Islet precursor cell (in vitro differentiated cells): ENCODE measurements around the gene CCBE1.
"Not testable (repeated sequence)": the region's sequence is repeated elsewhere in the genome, so short reads cannot be mapped to it uniquely, and the experiment has no call there.

Source experiments
- DNase-seq: peaks from one replicate; pipeline ENCODE4 v3.0.0-alpha.2; 2018

CCBE1 gene

GRCh38 chr18:59650266-59650820 is 46.9 kb downstream of the CCBE1 start:
- DNase-seq = peak; percentile 69

GRCh38 chr18:59649591-59649990 is 47.6 kb downstream of the CCBE1 start:
- DNase-seq = peak; percentile 43

GRCh38 chr18:59648469-59648868 is 48.8 kb downstream of the CCBE1 start:
- DNase-seq = not testable (repeated sequence)

- no peak for DNase-seq
These were observed 50.3 kb downstream of the CCBE1 start for GRCh38 chr18:59646963-59647307.

GRCh38 chr18:59646228-59646962 is 50.8 kb downstream of the CCBE1 start:
- no peak for DNase-seq

GRCh38 chr18:59643740-59644139 is 53.5 kb downstream of the CCBE1 start:
- DNase-seq = no peak

- DNase-seq = no peak
These were observed 56.5 kb downstream of the CCBE1 start for GRCh38 chr18:59640721-59641120.

DNA sequence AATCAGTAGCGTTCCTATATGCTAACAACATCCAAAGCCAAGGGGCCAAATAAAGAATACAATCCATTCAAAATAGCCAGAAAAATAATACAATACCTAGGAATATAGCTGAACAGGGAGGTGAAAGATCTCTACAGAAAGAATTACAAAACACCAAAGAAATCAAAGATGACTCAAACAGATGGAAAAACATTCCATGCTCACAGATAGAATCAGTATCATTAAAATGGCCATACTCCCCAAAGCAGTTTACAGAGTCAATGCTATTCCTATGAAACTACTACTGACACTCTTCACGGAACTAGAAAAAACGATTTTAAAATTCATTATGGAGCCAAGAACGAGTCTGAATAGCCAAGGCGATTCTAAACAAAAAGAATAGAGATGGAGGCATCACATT is 57.4 kb downstream of the CCBE1 start:
- no peak for DNase-seq

DNA sequence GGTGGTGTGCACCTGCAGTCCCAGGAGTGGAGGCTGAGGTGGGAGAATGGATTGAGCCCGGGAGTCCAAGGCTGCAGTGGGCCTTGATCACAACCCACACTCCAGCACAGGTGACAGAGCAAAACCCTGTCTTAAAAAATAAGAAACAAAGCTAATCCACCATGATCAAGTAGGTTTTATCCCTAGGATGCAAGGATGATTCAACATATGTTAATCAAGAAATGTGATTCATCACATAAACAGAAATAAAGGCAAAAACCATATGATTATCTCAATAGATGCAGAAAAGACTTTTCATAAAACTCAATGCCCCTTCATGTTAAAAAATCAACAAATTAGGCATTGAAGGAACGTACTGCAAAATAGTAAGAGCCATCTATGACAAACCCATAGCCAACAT is 58.1 kb downstream of the CCBE1 start:
- no peak for DNase-seq

- DNase-seq = no peak
These were observed 63.2 kb downstream of the CCBE1 start for GRCh38 chr18:59633961-59634485.

DNA sequence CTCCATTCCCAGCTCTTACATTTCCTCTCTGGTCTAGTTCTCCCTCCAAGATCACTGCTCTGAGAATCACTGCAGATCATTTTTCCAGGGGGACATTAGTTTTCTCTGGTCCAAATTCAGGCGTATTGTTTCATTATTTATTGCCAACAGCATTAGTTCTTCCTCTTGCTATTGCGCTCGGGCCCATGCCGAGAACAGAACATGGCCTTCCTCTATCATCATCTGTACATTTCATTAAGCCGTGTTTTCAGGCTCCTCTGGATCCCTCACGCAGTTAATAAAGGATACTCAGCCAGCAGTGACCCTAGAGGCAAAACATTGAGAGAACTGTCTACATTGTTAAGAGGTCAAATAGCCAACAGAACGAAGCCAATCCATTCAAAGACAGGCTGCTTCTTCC is 63.9 kb downstream of the CCBE1 start:
- peak; percentile 21 for DNase-seq

GRCh38 chr18:59631583-59632181 is 65.5 kb downstream of the CCBE1 start:
- no peak for DNase-seq

- no peak for DNase-seq
These were observed 67.3 kb downstream of the CCBE1 start for GRCh38 chr18:59629894-59630293.

DNA sequence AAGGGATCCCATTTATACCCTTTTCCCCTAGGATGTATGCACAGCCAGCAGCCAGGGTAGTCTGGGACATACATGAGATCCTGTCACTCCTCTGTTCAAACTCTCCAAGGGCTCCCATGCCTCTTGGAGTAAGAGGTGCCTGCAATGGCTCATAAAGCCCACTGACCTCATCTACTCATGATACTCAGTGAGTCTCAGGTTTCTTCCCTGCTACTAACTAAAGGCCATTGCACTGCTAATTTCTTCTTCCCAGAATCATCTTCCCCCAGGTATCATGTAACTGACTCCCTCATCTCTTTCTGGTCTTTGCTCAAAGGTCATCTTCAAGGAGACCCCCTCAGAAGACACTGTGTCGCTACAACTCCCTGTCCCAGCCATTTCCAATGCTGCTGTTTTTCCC is 68.2 kb downstream of the CCBE1 start:
- no peak for DNase-seq

DNA sequence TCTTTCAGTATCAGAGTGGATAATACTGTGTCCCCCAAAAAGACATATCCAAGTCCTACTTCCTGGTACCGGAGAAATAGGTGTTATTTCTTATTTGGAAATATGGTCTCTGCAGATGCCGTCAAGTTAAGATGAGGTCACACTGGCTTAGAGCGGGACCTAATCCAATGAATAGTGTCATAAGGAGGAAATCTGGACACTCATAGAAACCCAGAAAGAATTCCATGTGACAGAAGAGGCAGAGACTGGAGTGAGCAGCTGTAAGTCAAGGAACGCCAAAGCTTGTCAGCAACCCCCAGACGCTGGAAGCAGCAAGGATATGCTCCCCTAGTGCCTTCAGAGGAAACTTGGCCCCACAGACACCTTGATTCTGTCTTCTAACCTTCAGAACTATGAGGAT is 69.8 kb downstream of the CCBE1 start:
- DNase-seq = no peak

GRCh38 chr18:59624369-59624765 is 72.9 kb downstream of the CCBE1 start:
- DNase-seq = no peak

GRCh38 chr18:59623456-59624368 is 73.5 kb downstream of the CCBE1 start:
- DNase-seq = no peak

- peak; percentile 82 for DNase-seq
These were observed 76.2 kb downstream of the CCBE1 start for GRCh38 chr18:59621027-59621426.

GRCh38 chr18:59620381-59620780 is 76.8 kb downstream of the CCBE1 start:
- no peak for DNase-seq

DNA sequence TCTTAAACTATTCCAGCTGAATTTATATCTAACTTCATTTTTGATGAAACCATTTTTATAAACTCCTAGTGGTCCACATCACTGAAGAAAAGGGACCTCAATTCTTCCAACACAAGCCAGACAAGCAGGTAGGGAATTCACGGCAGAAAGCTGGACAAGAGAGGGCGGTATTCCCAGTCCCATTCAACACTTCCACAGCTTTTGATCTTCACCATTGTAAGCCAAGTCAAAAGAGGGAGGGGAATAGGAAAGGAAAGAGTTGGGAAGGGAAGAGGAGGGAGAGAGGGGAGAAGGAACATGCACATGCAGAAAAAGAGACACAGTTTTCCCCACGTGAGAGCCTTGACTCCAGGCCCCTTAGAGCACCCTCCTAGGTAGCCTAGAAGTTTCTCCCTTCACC is 77.4 kb downstream of the CCBE1 start:
- DNase-seq = no peak

DNA sequence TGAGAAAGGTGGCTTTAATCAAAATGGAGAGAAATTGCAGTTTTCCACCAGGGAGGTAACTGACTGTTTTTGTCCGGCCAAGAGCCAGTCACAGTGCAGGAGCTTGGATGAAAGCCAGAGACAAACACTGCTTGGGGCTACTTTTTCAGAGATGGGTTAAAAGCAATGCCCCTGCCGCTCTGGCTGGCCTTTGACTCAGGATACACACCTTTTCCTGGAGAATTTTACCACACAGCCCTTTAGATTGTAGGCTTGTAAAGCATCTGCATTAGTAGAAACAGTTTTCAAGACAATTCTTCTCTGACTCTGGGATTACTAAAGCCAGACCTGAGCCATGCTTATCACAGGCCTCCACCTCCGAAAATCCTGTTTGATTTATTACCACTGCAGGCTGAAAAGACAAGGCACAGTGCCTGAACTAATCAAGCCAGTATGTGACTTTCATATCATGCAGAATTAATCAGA is 79.7 kb downstream of the CCBE1 start:
- DNase-seq = peak; percentile 89

GRCh38 chr18:59616501-59616900 is 80.7 kb downstream of the CCBE1 start:
- DNase-seq = no peak

DNA sequence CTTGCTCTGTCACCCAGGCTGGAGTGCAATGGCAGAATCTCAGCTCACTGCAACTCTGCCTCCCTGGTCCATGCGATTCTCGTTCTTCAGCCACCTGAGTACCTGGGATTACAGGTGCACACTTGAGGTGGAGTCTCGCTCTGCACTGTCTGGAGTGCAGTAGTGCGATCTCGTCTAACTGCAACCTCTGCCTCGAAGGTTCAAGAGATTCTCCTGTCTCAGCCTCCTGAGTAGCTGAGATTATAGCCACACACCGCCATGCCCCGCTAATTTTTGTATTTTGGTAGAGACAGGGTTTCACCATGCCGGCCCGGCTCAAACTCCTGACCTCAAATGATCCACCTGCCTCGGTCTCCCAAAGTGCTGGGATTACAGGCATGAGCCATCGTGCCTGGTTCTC is 83.3 kb downstream of the CCBE1 start:
- DNase-seq = no peak
